ENCODE results near the gene NPDC1. TPM values are rescaled to one million over a fixed set of nuclear protein-coding genes. Genes with fewer than 3 reads are reported as not detected.
A peak's percentile ranks its signal among the peaks of the same experiment; 100 is the strongest.

NPDC1 gene
- total RNA-seq, 1 experiment from 2014 or later: 17.4 TPM

DNA sequence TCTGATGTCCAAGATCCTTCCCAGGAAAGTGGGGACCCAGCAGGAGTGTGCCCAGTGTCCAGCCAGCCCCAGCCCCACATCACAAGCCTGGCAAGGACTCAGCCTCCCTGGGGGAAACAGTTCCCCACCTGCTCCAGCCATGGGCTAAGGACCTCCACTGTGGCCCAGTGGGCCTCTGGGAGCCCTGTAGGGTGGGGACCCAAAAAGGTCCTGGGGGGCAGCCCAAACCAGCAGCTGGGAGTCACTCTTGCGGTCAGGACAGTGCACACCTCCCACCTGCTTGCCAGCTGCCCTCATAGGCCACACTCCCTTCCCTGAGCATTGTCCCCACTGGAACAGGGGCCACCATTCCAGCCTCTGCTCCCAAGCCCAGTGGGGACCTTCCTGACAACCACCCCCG lies 19.6 kb downstream of the NPDC1 start:
- DNase-seq (ENCODE audit: low read depth): no peak

DNA sequence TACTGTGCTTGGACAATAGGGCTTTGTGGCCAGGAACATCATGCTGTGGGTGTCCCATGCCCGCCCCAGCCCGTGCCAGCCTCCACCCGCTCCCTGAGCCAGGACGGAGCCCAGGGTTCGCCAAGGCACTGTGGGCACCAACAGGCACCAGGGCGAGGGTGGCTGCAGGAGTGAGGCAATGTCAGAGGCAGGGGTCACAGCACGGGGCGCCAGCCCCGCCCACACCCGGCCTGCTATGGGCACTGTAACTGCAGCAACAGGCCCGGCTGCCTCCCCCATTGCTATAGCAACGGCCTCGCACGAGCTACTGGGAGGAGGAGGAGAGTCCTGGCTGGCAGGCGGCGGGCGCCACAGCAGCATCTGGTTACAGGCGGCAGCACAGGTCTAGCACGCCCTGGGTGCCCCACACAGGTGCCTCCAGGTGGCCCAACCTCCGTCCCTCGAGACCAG lies 20.4 kb downstream of the NPDC1 start:
- DNase-seq (ENCODE audit: low read depth): no peak

DNA sequence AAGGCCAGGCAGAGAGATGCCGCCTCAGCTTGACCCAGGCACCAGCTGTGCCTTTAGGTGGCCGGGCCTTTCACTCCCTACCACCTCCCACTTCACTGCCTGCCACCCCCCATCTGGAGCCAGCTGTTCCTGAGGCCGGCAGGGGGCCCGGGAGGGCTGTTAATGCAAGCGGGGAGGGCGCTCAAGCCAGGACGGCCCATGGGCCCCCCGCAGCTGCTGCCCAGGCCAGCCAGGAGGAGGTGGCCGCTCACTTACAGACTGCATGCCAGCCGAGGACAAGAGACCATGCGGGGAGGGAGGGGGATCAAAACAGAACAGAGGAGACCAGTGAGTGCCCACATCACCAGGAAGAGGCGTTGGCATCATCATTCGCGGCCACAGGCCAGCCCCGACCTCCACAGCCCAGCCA lies 22.4 kb downstream of the NPDC1 start:
- no peak for DNase-seq (ENCODE audit: low read depth)

DNA sequence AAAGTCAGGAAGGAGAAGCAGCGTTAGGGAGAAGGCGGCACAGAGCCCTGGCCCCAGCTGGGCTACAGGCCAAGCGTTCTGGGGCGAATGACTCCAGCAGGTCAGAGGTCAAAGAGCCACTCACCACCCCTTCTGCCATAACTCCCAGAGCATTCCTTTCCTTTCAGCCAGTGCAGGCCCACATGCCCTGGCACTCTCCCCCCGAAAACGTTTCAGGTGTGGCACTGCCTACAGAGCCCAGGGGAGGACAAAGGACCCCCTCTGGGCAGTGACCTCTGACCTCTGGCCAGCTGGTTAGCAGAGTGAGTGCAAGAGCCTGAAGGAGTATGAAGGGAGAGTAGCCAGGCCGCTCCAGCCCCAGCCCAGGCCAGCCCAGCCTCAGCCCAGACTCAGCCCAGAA lies 22.8 kb downstream of the NPDC1 start:
- DNase-seq (ENCODE audit: low read depth): no peak

DNA sequence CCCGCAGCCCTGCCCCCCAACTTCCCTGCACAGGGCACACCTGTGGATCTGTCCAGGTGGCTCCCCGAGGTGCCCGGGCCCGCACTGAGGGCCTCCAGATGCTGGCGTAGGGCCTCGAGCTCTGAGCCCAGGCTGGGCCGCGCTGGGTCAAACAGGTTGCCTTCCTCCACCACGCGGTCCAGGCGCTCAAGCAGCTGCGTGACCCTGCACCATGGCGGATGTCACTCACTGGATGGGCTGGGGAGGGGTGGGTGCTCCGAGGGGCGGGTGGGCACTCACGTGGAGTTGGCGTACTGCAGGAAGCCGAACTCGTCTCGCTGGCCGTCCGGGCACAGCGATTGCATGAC lies 23.3 kb downstream of the NPDC1 start:
- DNase-seq (ENCODE audit: low read depth): no peak

DNA sequence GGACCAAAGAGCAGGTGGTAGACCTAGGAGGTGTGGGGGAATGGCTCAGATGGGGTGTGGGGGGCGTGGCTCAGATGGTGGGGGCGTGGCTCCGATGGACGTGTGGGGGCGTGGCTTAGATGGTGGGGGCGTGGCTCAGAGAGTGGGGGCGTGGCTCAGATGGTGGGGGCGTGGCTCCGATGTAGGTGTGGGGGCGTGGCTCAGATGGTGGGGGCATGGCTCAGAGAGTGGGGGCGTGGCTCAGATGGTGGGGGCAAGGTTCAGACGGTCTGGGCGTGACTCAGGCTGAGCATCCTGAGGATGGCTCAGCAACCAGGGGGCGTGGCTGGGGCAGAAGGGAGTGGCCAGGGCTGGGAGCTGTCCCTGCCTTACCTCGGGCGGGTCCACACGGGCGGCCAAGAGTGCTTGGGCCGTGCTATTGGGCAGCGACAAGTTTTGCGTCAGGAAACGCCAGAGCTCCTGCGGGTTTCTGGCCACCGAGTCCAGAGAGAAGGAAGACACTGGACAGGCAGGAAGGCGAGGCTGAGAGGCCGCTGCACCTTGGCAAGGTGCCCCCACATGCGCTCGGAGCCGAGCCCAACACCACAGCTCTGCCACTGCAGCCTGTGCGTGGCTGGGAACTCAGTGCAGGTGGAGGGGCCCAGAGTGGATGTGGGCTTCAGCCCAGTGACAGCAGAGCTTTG lies 23.9 kb downstream of the NPDC1 start:
- DNase-seq (ENCODE audit: low read depth): peak; percentile 95

DNA sequence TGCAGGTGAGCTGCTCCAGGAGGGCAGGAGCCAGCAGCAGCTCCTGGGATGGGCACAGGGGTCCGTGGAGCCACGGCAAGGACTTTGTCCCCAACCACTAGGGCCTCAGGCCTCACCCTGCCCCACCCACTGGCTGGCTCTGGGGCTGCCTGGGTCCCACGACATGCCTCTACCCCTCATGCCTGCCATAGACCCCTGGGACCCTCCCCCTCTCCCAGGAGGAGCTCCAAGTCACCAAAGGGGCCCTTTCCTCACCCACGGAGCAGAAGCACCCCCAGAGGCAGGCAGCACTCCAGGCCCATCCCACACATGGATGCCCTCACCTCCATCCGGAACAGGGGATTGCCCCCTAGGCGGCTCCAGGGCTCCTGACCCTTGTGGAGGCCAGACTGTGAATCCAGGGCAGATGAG lies 24.4 kb downstream of the NPDC1 start:
- DNase-seq (ENCODE audit: low read depth): no peak

DNA sequence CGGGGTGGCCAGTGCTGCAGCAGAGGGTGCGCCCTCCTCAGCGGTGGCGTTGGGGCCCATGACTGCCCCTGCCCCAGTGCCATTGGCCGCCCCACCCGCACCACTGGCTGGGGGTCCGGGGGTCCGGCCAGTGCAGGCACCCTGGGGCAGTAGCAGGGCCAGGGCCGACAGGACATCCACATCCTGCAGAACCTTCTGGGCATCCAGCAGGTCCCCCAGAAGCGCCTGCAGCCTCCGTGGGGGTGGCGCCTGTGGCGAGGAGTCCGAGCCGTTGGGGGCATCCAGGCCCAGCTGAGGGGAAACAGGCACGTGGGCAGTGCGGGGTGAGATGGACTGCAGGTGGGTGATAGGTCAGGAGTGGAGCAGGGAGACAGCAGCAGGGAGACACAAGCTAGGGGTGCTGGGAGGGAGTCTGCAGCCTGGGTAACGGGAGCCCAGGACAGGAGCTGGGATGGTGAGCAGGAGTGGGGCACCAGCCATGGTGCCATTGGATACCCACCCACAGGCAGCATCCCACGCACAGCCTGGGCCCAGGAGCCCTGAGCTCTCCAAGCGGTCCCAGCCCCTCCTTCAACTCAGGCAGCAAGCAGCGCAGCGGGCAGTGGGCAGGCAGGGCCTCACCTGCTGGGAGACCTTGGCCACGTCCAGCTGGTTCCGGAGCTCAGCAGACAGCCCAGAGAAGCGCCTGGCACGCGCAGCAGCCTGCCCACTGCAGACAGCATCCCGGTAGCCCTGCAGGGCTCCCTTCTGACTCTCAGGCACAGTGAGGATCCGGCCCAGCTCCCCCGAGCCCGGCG lies 25.0 kb downstream of the NPDC1 start:
- no peak for DNase-seq (ENCODE audit: low read depth)

DNA sequence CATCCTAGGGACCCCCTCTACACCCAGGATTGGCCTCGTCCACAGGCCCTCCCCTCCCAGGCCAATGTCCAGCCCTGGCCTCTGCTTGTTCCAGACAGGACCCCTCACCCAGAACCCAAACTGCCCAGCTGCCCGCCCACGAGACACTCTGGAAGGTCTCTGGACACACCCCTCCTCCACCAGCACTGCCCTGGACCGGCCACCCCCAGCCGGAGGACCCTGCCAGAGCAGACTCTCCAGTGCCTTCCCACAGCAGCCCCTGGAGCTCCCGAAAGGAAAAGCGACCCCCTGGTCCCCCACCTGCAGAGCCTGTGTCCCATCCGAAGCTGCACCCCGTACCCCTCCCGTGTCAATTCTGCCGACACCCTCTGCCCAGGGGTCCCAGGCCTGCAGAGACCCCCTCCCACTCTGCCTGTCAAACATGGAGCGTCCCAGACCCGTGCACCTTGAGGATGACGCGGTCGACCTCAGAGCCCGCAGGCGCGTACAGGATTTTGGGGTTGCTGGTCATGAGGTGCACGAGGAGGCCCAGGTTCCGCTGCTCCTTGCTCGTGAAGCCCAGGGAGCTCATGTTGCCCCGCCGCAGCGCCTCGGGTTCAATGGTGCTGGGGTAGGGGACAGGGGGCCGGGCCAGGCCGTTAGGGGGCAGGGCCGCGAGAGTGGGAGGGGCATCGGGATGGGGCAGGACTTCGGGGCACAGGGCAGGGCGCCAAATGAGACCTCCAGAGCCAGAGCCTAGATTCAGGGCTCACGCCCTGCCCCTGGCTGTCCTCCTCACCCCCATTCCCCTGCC lies 25.9 kb downstream of the NPDC1 start:
- no peak for DNase-seq (ENCODE audit: low read depth)

DNA sequence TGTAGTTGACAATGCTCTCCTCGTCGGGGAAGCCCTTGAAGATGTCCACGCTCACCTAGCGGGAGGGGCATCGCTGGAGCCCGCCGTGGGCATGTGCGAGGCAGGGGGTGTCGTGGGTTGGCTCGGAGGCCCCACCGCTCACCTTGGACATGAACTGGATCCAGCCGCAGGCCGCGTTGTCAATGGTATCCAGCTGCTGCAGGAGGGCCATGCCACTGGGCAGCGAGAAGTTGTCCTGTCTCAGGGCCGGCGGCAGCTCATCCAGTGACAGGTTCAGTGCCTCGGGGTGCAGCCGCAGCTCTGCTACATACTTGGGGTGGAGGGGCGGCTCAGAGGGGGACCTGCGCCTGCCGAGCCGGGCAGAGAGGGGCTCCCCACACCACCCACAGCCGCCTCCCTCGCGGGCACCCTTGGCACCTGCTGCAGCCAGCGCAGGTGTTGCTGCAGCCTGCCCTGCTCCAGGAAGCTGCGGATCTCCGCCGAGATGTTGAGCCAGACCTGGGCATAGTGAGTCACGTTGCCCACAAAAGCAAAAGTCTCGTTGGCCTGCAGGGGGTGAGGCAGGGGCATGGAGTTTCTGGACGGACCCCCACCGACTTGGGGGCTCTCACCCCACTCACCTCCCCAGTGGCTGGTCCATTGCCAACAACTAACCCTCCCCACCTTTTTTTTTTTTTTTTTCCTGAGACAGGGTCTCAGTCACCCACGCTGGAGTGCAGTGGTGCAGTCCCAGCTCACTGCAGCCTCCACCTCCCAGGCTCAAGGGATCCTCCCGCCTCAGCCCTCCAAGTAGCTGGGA lies 27.0 kb downstream of the NPDC1 start:
- DNase-seq (ENCODE audit: low read depth): no peak

DNA sequence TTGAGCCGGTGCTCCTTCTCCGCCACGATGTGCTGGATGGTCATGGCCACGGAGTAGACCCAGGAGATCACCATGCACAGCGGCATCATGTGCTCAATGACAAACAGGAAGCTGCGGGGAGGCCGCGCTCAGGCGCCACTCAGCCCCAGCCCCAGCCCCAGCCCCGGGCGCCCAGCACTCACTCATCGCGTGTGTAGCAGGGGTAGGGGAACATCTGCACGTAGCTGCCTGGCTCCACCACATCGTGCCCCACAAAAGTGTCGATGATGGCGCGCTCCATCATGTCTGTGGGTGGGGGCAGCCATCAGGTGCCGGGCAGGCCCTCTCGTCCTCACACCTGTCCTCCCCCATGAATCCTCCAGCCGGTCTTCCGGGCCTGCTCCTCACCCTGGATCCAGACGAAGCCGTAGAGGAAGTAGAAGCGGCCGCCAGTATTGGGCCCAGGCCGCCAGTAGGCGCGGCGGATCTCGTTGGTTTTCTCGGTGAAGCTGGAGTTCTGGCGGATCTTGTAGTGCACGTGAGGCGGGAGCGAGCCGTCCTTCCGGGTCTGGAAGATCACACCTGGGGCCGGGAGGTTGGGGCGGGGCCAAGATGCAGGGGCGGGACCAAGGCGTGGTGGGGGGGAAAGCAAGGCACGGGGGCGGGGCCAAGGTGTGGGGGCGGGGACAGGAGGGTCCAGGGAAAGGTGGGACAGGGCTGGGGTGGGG lies 28.0 kb downstream of the NPDC1 start:
- DNase-seq (ENCODE audit: low read depth): no peak

DNA sequence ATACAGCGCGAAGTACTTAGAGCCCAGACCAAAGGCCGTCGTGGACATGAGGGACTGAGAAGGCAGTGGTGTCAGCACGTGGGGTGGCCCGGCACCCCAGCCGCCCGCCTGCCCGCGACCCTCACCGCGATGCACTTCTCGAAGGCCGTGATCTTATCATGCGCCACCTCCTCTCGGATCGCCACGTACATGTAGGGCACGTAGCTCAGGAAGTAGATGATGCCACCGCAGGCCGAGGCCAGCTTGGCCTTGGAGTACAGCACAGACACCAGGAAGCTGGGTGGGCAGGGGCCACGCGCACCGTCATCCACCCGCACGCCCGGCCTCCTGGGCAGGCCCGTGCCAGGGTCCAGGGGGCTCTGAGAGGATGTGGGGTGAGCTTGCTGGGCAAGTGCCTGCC lies 28.9 kb downstream of the NPDC1 start:
- no peak for DNase-seq (ENCODE audit: low read depth)

DNA sequence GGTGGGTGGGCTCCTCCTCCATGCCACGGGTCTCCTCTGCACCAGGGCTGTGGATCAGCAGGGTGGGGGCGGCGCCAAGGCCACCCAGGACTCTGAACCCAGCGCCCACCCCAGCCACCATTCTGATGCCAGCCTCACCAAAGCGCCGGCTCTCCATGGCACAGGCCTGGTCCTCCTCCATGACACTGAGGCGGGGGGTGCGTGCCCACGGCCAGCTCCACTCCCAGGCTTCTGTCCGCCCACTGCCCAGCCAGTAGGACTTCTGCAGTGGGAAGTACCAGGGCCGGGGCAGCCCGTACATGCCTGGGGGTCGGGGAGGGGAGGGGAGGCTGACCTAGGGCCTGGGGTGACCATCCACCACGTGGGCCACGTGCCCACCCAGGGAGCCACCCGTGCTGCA lies 29.5 kb downstream of the NPDC1 start:
- DNase-seq (ENCODE audit: low read depth): no peak

DNA sequence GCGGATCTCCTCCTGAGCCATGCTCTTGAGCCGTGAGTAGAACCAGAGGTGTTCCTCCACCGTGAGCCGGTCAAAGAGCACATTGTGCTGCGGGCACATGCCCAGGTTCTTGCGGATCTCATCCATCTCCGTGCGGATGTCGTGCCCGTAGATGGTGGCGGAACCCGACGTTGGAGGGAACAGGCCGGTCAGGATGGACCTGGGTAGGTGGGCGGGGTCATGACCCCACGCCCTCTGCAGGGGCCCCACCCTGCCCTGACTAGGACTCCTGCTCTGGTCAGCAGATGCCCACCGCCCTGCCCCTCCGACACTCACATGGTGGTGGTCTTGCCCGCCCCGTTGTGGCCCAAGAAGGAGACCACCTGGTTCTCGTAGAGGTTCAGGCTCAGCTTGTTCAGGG lies 30.0 kb downstream of the NPDC1 start:
- DNase-seq (ENCODE audit: low read depth): no peak

DNA sequence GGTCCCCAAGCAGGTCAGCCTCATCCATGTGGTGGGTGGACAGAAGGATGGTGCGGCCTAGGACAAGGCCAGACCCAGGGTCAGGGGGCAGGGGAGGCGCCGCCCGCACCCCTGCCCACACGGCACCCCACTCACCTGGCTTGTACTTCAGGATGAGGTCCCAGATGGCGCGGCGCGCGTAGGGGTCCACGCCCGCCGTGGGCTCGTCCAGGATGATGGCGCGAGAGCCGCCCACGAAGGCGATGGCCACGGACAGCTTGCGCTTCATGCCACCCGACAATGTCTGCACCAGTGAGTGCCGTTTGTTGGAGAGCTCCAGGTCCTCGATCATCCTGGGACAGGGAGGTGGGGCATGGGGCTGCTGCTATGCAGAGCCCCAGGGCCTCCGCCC lies 30.4 kb downstream of the NPDC1 start:
- no peak for DNase-seq (ENCODE audit: low read depth)

DNA sequence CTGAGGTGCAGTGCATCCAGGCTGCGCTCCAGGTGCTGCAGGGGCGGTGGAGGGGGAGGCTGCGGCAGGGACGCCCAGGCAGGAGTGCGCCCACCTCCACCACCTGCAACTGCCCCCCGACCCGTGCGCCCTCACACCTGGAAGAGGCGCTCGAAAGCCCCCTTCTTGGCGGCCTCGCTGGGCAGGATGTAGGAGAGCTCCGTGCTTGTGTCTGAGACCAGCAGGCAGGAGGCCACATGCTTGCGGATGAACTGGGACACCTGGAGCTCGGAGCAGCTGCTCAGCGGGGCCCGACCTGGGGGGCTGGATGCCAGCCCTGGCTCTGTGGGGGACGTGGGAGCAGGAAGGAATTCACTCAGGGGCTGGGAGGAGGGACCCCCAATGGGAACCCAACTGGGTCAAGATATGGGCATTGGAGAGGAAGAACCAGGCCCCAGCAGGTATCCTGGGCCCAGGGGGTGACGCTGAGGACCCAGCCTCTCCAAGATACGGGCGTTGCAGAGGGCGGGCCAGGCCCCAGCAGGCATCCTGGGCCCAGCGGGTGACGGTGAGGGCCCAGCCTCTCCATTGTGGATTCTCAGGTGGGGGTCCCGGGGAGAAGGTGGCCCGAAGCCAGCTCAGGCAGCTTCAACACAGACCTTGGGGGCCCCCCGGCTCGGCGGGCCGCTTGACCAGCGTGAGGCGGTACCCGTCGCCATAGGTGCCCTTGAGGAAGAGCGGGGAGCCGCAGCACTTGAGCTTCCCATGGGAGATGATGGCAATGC lies 31.0 kb downstream of the NPDC1 start:
- DNase-seq (ENCODE audit: low read depth): no peak

DNA sequence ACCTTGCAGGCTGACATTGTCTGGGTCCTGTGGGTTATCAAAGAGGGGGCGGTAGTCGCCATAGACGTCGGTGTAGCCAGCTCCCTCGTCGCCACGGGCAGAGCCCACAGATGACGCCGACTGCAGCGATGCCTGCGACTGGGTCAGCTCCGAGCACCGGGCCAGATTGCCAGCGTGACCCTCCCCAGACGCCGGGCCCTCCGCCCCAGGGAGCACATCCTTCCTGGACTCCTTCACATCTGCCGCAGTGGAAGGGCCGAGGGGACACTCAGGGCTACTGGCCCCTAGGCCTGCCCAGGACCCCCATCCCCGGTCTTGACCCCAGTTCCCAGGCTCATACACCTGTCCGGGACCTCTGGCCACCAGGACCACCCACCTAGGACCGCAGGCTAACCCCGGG lies 31.8 kb downstream of the NPDC1 start:
- no peak for DNase-seq (ENCODE audit: low read depth)

DNA sequence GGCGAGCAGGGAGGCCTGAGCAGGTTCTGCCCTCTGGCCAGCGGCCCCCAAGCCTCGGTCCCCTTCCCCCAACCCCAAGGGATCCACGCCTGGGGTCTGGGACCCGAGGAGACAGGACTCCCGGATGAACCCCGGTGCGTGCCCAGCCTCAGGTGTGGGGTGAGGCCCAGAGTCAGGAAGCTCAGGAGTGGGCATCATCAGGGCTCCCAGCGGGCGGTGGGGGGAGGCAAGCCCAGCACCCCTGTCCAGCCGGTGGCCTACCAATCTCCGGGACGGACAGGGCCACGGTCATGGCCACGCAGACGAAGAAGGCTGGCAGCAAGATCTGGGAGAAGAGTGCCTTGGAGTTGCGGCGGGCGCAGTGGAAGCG lies 32.4 kb downstream of the NPDC1 start:
- DNase-seq (ENCODE audit: low read depth): no peak

DNA sequence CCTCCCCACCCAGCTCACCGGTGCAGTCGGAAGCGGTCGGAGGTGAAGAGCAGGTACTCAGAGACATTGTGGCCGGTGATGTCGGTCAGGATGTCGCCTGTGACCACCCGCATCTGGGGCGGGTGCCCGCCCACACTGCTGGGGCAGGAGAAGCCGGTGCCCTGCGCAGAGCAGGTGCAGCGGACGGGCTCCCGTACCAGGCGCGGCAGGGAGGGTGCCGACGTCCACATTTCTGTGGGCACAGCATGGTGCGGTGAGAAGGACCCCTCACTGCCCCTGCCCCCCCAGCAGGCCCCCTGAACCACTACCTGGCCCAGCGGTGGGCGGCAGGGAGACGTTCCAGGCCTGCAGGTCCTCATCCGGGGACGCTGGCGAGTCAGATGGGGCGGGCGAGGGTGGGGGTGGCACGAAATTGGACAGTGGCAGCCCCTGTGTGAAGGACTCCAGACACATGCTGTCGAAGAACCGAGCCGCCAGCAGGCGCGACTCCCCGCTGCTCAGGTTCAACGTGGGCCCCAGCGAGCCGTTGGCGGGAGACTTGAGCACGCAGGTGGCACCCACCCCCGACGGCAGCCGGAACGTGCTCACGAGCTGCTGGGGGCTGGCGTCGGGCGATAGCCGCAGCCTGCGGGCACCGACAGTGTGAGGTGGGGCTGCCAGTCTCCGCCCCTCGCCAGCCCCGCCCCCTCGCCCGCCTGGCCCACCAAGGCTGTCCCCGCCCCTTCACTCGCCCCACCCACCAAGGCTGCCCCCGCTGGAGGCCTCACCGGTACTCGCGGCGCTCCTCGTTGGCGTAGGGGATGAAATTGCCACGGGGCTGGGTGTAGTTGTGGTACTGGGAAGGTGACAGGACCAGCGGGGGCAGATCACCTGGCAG lies 33.0 kb downstream of the NPDC1 start:
- DNase-seq (ENCODE audit: low read depth): no peak
